Activated CD8-positive, alpha-beta T cell treated with anti-CD3 and anti-CD28 coated beads, Interleukin-2, amount 10 ng/mL, durations not matched to agents 7 days and 5 days (primary cell): ENCODE measurements around the gene SECISBP2L. TPM values are rescaled to one million over a fixed set of nuclear protein-coding genes. Genes with fewer than 3 reads are reported as not detected.

ENCODE experiments used
- total RNA-seq, 2 experiments: library from RNA; stranded (reverse); gene quantifications; one replicate each; pipeline ENCODE4 v1.2.3, GENCODE V29; 2021

The SECISBP2L gene
- total RNA-seq, 2 experiments from 2014 or later = 28.3 to 29.2 TPM

Other genes with a start within 250 kb of the SECISBP2L start
- 10 to 100 TPM; 39.6 to 40.0 TPM for gene CEP152, start 235.4 kb downstream of the SECISBP2L start, total RNA-seq
- 10 to 100 TPM; 85.3 to 89.5 TPM for gene EID1, start 168.3 kb downstream of the SECISBP2L start, total RNA-seq
- under 1 TPM; 0.65 to 0.66 TPM for gene SHC4, start 82.5 kb downstream of the SECISBP2L start, total RNA-seq
- 10 to 100 TPM; 55.8 to 56.8 TPM for gene COPS2, start 109.2 kb upstream of the SECISBP2L start, total RNA-seq
- 10 to 100 TPM; 23.1 to 24.6 TPM for gene GALK2, start 123.8 kb upstream of the SECISBP2L start, total RNA-seq